Thyroid gland (tissue), 4 donors: ENCODE measurements around the gene BMERB1. TPM values are rescaled to one million over a fixed set of nuclear protein-coding genes. Genes with fewer than 3 reads are reported as not detected.
"Not testable (repeated sequence)": the region's sequence is repeated elsewhere in the genome, so short reads cannot be mapped to it uniquely, and the experiment has no call there.

Experiments used
- DNase-seq, 2 donors: peaks; one replicate each; pipeline ENCODE4 v3.0.0-alpha.2; 2019
- H3K27ac ChIP-seq, 3 donors: fragments of 200-600 bp; sonication (generic); 1 replicate in 2 of 3; 2 replicates in 1 of 3; pipeline ENCODE4 v1.5.1; 2016 to 2019; ENCODE audit warnings: mild to moderate bottlenecking in 1 of 3, moderate library complexity in 1 of 3
- H3K27me3 ChIP-seq: fragments of 200-600 bp; sonication (generic); one replicate; pipeline ENCODE4 v1.5.1; 2019
- H3K36me3 ChIP-seq, 2 donors: fragments of 200-600 bp; sonication (generic); one replicate each; pipeline ENCODE4 v1.5.1; 2016 to 2019
- H3K4me1 ChIP-seq, 2 donors: fragments of 200-600 bp; sonication (generic); one replicate each; pipeline ENCODE4 v1.5.1; 2017 to 2019
- H3K4me3 ChIP-seq, 3 donors: fragments of 200-600 bp; sonication (generic); replicated peaks in 1 of 3; 1 replicate in 2 of 3; 2 replicates in 1 of 3; pipeline ENCODE4 v1.5.1; 2016; ENCODE audit warnings: mild to moderate bottlenecking in 1 of 3
- H3K9me3 ChIP-seq: fragments of 200-600 bp; sonication (generic); one replicate; pipeline ENCODE4 v1.5.1; 2017
- POLR2A ChIP-seq, 2 donors: fragments of 450-650 bp; IDR thresholded peaks; one replicate each; pipeline ENCODE4 v1.6.1; 2017; ENCODE audit warnings: antibody characterized with exemption in 2 of 2, mild to moderate bottlenecking in 2 of 2, moderate library complexity in 1 of 2
- WGBS, 2 donors: methylation state at CpG; one replicate each; pipeline ENCODE4 v1.1.5; 2017; 5-methylcytosine and 5-hydroxymethylcytosine counted together
- intact Hi-C: fragments of 100-400 bp; cut with DNase I; formaldehyde crosslinking; loops from one replicate; pipeline ENCODE4 v1.15.1; 2023
- total RNA-seq, 4 donors: library from RNA; depleted of rRNA; stranded (reverse); fragments of >200 nt; gene quantifications; one replicate each; pipeline ENCODE4 v1.2.3, GENCODE V29; 2016
- TF ChIP-seq, protein P1 (sequence below), 6 experiments: fragments of 200-600 bp in 3 of 6; fragments of 450-650 bp in 3 of 6; sonication (generic) in 3 of 6; IDR thresholded peaks; one replicate each; pipeline ENCODE4 v1.5.1; 2016 to 2019; ENCODE audit warnings: antibody characterized with exemption in 6 of 6, mild to moderate bottlenecking in 2 of 6, inconsistent platforms in 1 of 6, moderate library complexity in 1 of 6

The BMERB1 gene
- total RNA-seq, 4 donors from 2014 or later: 13.7 to 31.0 (median 23.0) TPM

DNA sequence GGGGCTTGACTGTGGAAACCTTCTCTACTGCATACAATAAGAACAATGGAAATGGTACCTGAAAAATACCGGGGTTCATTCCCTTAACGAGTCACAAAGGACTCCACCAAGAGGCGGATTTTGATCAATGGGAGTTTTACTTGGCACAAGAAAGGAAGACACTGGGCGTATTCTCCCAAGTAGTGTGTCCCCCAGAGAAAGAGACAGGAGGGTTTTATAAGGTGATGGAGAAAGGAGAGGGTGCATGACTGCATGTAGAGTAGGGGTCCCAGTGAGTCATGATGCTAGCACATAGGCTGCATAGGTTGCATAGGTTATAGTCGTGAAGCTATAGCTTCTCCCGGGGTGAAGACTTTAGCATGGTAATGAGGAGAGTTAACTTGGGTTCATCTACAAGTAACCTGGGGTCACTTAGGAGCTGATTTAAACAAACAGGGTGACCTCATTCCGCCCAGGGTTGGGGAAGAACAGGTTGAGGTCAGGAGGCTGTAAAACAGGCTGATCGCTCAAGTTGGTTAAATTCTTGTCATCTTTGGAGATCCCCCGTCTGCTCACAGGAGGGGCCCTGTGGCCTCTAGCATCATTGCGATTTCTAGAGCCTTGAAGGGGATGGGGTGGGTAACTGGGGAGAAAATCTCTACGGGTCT lies 37.3 kb upstream of the BMERB1 start:
- 88 to 91% methylated on average over 11 of the region's 11 CpGs for WGBS, 2 donors

DNA sequence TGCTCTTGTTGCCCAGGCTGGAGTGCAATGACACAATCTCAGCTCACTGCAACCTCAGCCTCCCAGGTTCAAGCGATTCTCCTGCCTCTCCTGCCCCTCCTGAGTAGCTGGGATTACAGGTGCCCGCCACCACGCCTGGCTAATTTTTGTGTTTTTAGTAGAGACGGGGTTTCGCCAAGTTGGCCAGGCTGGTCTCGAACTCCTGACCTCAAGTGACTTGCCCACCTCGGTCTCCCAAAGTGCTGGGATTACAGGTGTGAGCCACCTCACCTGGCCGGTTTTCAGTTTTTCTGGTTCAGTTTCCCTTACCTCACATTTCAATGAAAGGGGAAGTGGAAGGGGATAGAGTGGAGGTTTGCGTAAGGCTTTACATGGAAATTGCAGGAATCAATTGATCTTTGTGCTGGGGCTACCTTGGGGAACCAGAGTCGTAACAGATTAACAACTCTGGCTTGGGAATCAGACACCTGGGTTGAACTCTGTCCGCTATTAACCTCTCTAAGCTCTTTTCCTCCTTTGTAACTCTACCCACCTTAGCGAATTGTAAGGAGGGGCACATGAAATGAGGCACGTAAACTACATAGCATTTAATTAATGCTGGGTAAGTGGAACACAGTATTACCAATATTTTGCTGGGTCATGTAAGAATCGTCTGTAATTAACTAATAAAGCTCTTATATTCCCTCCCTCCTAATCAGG lies 35.6 kb upstream of the BMERB1 start:
- no peak overlapping the region for H3K27ac ChIP-seq
- DNase-seq: no peak
- H3K36me3 ChIP-seq: no peaks in the 10 kb centered on the region
- 83 to 85% methylated on average over 14 of the region's 14 CpGs for WGBS, 2 donors
- intact Hi-C loops: no loop called here
- H3K4me1 ChIP-seq: peaks cover 0 to 6% of the 10 kb centered on the region in 2 donors
- no peak overlapping the region for H3K4me3 ChIP-seq
- no peaks in the 10 kb centered on the region for H3K9me3 ChIP-seq
- H3K27me3 ChIP-seq: no peaks in the 10 kb centered on the region
- no peak for TF ChIP-seq POLR2A (IDR thresholded peaks at IDR 0.05)
- TF ChIP-seq, protein P1, sequence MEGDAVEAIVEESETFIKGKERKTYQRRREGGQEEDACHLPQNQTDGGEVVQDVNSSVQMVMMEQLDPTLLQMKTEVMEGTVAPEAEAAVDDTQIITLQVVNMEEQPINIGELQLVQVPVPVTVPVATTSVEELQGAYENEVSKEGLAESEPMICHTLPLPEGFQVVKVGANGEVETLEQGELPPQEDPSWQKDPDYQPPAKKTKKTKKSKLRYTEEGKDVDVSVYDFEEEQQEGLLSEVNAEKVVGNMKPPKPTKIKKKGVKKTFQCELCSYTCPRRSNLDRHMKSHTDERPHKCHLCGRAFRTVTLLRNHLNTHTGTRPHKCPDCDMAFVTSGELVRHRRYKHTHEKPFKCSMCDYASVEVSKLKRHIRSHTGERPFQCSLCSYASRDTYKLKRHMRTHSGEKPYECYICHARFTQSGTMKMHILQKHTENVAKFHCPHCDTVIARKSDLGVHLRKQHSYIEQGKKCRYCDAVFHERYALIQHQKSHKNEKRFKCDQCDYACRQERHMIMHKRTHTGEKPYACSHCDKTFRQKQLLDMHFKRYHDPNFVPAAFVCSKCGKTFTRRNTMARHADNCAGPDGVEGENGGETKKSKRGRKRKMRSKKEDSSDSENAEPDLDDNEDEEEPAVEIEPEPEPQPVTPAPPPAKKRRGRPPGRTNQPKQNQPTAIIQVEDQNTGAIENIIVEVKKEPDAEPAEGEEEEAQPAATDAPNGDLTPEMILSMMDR (IDR thresholded peaks at IDR 0.05): no peak

More for the DNA sequence above, 37.3 kb upstream of the BMERB1 start:
- TF ChIP-seq, protein P1 (IDR thresholded peaks at IDR 0.05): no peak
- no peak for TF ChIP-seq POLR2A (IDR thresholded peaks at IDR 0.05)
- H3K4me1 ChIP-seq: peaks cover 0 to 6% of the 10 kb centered on the region in 2 donors
- intact Hi-C loops: no loop called here
- no peak overlapping the region for H3K27ac ChIP-seq
- DNase-seq: no peak
- H3K36me3 ChIP-seq: no peaks in the 10 kb centered on the region
- no peaks in the 10 kb centered on the region for H3K9me3 ChIP-seq
- H3K4me3 ChIP-seq: no peak overlapping the region
- H3K27me3 ChIP-seq: no peaks in the 10 kb centered on the region

DNA sequence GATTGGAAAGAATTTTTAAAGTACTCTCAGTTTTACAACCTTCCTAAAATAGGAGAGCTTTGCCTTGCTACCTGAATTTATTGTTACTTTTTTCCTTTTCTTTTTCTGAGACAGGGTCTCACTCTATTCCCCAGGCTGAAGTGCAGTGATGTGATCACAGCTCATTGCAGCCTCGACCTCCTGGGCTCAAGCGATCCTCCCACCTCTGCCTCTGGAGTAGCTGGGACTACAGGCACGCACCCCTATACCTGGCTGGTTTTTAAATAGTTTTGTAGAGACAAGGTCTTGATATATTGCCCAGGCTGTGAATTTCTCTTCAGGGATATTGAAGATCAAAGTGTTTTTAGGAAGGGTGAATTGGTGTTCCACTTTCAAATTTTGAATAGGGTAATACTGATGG lies 35.1 kb upstream of the BMERB1 start:
- 90 to 94% methylated on average over 3 of the region's 3 CpGs for WGBS, 2 donors
- H3K4me3 ChIP-seq: no peak overlapping the region
- no peak for DNase-seq
- intact Hi-C loops: no loop called here
- H3K4me1 ChIP-seq: peaks cover 0 to 6% of the 10 kb centered on the region in 2 donors
- no peaks in the 10 kb centered on the region for H3K9me3 ChIP-seq
- no peaks in the 10 kb centered on the region for H3K36me3 ChIP-seq
- no peaks in the 10 kb centered on the region for H3K27me3 ChIP-seq
- H3K27ac ChIP-seq: no peak overlapping the region
- no peak for TF ChIP-seq POLR2A (IDR thresholded peaks at IDR 0.05)
- TF ChIP-seq, protein P1 (IDR thresholded peaks at IDR 0.05): no peak

DNA sequence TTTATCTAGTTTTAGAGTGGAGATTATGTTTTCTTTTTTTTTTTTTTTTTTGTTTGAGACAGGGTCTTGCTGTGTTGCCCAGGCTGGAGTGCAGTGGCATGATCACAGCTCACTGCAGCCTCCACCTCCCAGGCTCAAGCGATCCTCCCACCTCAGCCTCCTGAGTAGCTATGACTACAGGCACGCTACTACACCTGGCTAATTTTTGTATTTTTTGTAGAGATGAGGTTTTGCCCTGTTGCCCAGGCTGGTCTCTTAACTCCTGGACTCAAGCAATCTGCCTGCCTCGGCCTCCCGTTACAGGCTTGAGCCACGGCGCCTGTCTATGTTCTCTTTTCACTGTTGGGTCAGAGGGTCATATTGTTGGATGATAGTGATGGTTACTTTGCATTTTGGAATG lies 34.1 kb upstream of the BMERB1 start:
- DNase-seq, intact Hi-C loops, H3K4me1 ChIP-seq, H3K4me3 ChIP-seq, H3K27me3 ChIP-seq, H3K27ac ChIP-seq, H3K9me3 ChIP-seq, H3K36me3 ChIP-seq: not testable (repeated sequence)
- WGBS, 2 donors: 96 to 98% methylated on average over 6 of the region's 6 CpGs

DNA sequence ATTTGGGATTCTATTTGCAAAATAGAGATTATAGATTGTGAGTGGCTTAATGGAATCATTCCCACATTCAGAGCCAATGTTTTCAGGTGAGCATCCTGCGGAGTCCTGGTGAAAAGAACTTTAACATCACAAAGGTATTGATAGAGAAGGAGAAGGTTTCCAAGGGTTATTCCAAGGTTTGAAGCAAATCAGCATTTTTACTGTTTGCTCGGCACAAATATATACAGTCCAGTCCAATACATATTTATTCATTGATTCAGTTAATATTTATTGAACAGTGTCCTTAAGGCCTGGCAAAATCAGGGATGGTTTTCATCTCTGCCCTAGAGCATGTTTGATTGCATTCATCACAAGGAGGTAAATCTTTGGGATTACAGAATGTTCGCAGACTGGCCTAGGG lies 32.4 kb upstream of the BMERB1 start:
- H3K27ac ChIP-seq: no peak overlapping the region
- H3K4me1 ChIP-seq: no peaks in the 10 kb centered on the region
- WGBS, 2 donors: 96 to 98% methylated on average over 3 of the region's 3 CpGs
- H3K36me3 ChIP-seq: no peaks in the 10 kb centered on the region
- H3K9me3 ChIP-seq: no peaks in the 10 kb centered on the region
- no peak overlapping the region for H3K4me3 ChIP-seq
- no peaks in the 10 kb centered on the region for H3K27me3 ChIP-seq
- TF ChIP-seq, protein P1 (IDR thresholded peaks at IDR 0.05): no peak
- no peak for TF ChIP-seq POLR2A (IDR thresholded peaks at IDR 0.05)
- intact Hi-C loops: no loop called here
- no peak for DNase-seq
